Measurements from ENCODE around the gene CCDC102B. TPM values are rescaled to one million over a fixed set of nuclear protein-coding genes. Genes with fewer than 3 reads are reported as not detected.

Gene CCDC102B
- total RNA-seq, 1 donor from 2014 or later: 0.54 TPM

GRCh38 chr18:68956650-68957049, 158.8 kb downstream of the CCDC102B start:
- H3K36me3 ChIP-seq (ENCODE audit: control insufficient read depth, insufficient read depth, low read length): no peaks in the 10 kb centered on the region
- no peak for DNase-seq (ENCODE audit: low read depth)
- no peaks in the 10 kb centered on the region for H3K27me3 ChIP-seq (ENCODE audit: control insufficient read depth, insufficient read depth, low read length)
- H3K4me3 ChIP-seq (ENCODE audit: low read depth, low read length): no peak overlapping the region
- no peak for TF ChIP-seq CTCF (IDR thresholded peaks at IDR 0.05; ENCODE audit: insufficient read depth, low read length, poor library complexity, severe bottlenecking)

GRCh38 chr18:68960355-68960754, 162.5 kb downstream of the CCDC102B start:
- H3K36me3 ChIP-seq (ENCODE audit: control insufficient read depth, insufficient read depth, low read length): no peaks in the 10 kb centered on the region
- H3K27me3 ChIP-seq (ENCODE audit: control insufficient read depth, insufficient read depth, low read length): no peaks in the 10 kb centered on the region
- H3K4me3 ChIP-seq (ENCODE audit: low read depth, low read length): no peak overlapping the region
- DNase-seq (ENCODE audit: low read depth): no peak
- no peak for TF ChIP-seq CTCF (IDR thresholded peaks at IDR 0.05; ENCODE audit: insufficient read depth, low read length, poor library complexity, severe bottlenecking)

- no peak for DNase-seq (ENCODE audit: low read depth)
- Histone ChIP-seq H3K4me3 (ENCODE audit: low read depth, low read length) (no peak overlapping the region), H3K36me3 (ENCODE audit: control insufficient read depth, insufficient read depth, low read length) (no peaks in the 10 kb centered on the region), H3K27me3 (ENCODE audit: control insufficient read depth, insufficient read depth, low read length) (no peaks in the 10 kb centered on the region)
- TF ChIP-seq CTCF (IDR thresholded peaks at IDR 0.05; ENCODE audit: insufficient read depth, low read length, poor library complexity, severe bottlenecking): no peak
Observed at GRCh38 chr18:68962623-68963022, 164.7 kb downstream of the CCDC102B start.

GRCh38 chr18:68965817-68966216, 167.9 kb downstream of the CCDC102B start:
- Histone ChIP-seq H3K4me3 (ENCODE audit: low read depth, low read length) (no peak overlapping the region), H3K36me3 (ENCODE audit: control insufficient read depth, insufficient read depth, low read length) (no peaks in the 10 kb centered on the region), H3K27me3 (ENCODE audit: control insufficient read depth, insufficient read depth, low read length) (no peaks in the 10 kb centered on the region)
- TF ChIP-seq CTCF (IDR thresholded peaks at IDR 0.05; ENCODE audit: insufficient read depth, low read length, poor library complexity, severe bottlenecking): no peak
- no peak for DNase-seq (ENCODE audit: low read depth)

- no peak for DNase-seq (ENCODE audit: low read depth)
- Histone ChIP-seq H3K27me3 (ENCODE audit: control insufficient read depth, insufficient read depth, low read length) (no peaks in the 10 kb centered on the region), H3K36me3 (ENCODE audit: control insufficient read depth, insufficient read depth, low read length) (no peaks in the 10 kb centered on the region), H3K4me3 (ENCODE audit: low read depth, low read length) (no peak overlapping the region)
- no peak for TF ChIP-seq CTCF (IDR thresholded peaks at IDR 0.05; ENCODE audit: insufficient read depth, low read length, poor library complexity, severe bottlenecking)
Observed at GRCh38 chr18:68969027-68969426, 171.1 kb downstream of the CCDC102B start.

GRCh38 chr18:68972176-68972575, 174.3 kb downstream of the CCDC102B start:
- Histone ChIP-seq H3K4me3 (ENCODE audit: low read depth, low read length) (no peak overlapping the region), H3K36me3 (ENCODE audit: control insufficient read depth, insufficient read depth, low read length) (no peaks in the 10 kb centered on the region), H3K27me3 (ENCODE audit: control insufficient read depth, insufficient read depth, low read length) (no peaks in the 10 kb centered on the region)
- TF ChIP-seq CTCF (IDR thresholded peaks at IDR 0.05; ENCODE audit: insufficient read depth, low read length, poor library complexity, severe bottlenecking): no peak
- no peak for DNase-seq (ENCODE audit: low read depth)
